ENCODE measurements around the gene FOXR1. TPM values are rescaled to one million over a fixed set of nuclear protein-coding genes. Genes with fewer than 3 reads are reported as not detected.

FOXR1 gene
- total and polyA plus RNA-seq, 2 of the 8 experiments (the other 6 are each of a cell fraction or from before 2014, with no cell fraction given) = not detected

DNA sequence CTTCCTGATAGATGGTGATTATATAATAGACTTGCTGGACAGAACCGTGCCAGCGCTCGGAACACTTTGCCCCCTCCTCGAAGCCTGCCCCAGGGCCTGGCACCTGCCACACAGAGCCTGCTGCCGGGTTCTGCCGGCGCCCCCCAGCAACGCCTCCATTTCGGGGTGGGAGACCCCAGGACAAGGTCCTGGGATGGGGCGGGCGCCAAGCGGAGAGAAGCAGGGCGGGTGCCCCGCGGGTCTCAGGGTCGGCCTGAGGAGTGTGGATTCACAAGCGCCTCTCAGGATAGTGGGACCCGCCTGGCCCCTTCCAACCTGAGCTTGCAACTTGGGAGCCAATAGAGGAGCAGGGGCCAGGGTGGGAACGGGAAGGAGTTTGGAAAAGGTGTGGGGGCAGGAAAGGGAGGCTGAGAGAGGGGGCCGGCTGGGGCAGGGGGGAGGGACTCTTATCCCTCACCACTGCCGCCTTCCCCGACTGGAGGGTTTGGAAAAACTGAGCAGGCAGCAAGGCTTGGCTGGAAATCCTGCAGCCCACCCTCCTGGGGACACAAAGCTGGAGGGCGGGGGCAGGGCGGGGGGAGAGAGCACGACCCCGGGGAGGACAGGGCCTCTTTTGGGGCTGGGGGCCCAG is 42.6 kb upstream of the FOXR1 start (continued):
- TF ChIP-seq, protein P1, sequence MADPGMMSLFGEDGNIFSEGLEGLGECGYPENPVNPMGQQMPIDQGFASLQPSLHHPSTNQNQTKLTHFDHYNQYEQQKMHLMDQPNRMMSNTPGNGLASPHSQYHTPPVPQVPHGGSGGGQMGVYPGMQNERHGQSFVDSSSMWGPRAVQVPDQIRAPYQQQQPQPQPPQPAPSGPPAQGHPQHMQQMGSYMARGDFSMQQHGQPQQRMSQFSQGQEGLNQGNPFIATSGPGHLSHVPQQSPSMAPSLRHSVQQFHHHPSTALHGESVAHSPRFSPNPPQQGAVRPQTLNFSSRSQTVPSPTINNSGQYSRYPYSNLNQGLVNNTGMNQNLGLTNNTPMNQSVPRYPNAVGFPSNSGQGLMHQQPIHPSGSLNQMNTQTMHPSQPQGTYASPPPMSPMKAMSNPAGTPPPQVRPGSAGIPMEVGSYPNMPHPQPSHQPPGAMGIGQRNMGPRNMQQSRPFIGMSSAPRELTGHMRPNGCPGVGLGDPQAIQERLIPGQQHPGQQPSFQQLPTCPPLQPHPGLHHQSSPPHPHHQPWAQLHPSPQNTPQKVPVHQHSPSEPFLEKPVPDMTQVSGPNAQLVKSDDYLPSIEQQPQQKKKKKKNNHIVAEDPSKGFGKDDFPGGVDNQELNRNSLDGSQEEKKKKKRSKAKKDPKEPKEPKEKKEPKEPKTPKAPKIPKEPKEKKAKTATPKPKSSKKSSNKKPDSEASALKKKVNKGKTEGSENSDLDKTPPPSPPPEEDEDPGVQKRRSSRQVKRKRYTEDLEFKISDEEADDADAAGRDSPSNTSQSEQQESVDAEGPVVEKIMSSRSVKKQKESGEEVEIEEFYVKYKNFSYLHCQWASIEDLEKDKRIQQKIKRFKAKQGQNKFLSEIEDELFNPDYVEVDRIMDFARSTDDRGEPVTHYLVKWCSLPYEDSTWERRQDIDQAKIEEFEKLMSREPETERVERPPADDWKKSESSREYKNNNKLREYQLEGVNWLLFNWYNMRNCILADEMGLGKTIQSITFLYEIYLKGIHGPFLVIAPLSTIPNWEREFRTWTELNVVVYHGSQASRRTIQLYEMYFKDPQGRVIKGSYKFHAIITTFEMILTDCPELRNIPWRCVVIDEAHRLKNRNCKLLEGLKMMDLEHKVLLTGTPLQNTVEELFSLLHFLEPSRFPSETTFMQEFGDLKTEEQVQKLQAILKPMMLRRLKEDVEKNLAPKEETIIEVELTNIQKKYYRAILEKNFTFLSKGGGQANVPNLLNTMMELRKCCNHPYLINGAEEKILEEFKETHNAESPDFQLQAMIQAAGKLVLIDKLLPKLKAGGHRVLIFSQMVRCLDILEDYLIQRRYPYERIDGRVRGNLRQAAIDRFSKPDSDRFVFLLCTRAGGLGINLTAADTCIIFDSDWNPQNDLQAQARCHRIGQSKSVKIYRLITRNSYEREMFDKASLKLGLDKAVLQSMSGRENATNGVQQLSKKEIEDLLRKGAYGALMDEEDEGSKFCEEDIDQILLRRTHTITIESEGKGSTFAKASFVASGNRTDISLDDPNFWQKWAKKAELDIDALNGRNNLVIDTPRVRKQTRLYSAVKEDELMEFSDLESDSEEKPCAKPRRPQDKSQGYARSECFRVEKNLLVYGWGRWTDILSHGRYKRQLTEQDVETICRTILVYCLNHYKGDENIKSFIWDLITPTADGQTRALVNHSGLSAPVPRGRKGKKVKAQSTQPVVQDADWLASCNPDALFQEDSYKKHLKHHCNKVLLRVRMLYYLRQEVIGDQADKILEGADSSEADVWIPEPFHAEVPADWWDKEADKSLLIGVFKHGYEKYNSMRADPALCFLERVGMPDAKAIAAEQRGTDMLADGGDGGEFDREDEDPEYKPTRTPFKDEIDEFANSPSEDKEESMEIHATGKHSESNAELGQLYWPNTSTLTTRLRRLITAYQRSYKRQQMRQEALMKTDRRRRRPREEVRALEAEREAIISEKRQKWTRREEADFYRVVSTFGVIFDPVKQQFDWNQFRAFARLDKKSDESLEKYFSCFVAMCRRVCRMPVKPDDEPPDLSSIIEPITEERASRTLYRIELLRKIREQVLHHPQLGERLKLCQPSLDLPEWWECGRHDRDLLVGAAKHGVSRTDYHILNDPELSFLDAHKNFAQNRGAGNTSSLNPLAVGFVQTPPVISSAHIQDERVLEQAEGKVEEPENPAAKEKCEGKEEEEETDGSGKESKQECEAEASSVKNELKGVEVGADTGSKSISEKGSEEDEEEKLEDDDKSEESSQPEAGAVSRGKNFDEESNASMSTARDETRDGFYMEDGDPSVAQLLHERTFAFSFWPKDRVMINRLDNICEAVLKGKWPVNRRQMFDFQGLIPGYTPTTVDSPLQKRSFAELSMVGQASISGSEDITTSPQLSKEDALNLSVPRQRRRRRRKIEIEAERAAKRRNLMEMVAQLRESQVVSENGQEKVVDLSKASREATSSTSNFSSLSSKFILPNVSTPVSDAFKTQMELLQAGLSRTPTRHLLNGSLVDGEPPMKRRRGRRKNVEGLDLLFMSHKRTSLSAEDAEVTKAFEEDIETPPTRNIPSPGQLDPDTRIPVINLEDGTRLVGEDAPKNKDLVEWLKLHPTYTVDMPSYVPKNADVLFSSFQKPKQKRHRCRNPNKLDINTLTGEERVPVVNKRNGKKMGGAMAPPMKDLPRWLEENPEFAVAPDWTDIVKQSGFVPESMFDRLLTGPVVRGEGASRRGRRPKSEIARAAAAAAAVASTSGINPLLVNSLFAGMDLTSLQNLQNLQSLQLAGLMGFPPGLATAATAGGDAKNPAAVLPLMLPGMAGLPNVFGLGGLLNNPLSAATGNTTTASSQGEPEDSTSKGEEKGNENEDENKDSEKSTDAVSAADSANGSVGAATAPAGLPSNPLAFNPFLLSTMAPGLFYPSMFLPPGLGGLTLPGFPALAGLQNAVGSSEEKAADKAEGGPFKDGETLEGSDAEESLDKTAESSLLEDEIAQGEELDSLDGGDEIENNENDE (IDR thresholded peaks at IDR 0.05; ENCODE audit: insufficient replicate concordance, low read length) = no peak
- TF ChIP-seq HDAC2 (IDR thresholded peaks at IDR 0.05; ENCODE audit: borderline replicate concordance in 1 of 2, low read depth in 2 of 2, low read length in 2 of 2) (no peak), JUN (IDR thresholded peaks at IDR 0.05; ENCODE audit: low read depth, low read length) (no peak), RFX5 (IDR thresholded peaks at IDR 0.05; ENCODE audit: borderline replicate concordance, low read depth, low read length) (no peak), GABPA (IDR thresholded peaks at IDR 0.05; ENCODE audit: borderline replicate concordance, insufficient read depth, low read length) (no peak), CREB1 (IDR thresholded peaks at IDR 0.05) (no peak), POLR2A (IDR thresholded peaks at IDR 0.05; ENCODE audit: control extremely low read depth in 1 of 2, low read depth in 2 of 2, low read length in 2 of 2) (no peak), CBX8 (IDR thresholded peaks at IDR 0.05; ENCODE audit: borderline replicate concordance, low read depth, low read length) (no peak), CEBPB (IDR thresholded peaks at IDR 0.05; ENCODE audit: low read depth, low read length) (no peak), BACH1 (IDR thresholded peaks at IDR 0.05; ENCODE audit: low read length) (no peak), ASH2L (IDR thresholded peaks at IDR 0.05; ENCODE audit: low read length) (no peak), SIX5 (IDR thresholded peaks at IDR 0.05; ENCODE audit: low read depth, low read length) (no peak)

Data from H1 (cell line).